ENCODE measurements around the gene STK4.

DNA sequence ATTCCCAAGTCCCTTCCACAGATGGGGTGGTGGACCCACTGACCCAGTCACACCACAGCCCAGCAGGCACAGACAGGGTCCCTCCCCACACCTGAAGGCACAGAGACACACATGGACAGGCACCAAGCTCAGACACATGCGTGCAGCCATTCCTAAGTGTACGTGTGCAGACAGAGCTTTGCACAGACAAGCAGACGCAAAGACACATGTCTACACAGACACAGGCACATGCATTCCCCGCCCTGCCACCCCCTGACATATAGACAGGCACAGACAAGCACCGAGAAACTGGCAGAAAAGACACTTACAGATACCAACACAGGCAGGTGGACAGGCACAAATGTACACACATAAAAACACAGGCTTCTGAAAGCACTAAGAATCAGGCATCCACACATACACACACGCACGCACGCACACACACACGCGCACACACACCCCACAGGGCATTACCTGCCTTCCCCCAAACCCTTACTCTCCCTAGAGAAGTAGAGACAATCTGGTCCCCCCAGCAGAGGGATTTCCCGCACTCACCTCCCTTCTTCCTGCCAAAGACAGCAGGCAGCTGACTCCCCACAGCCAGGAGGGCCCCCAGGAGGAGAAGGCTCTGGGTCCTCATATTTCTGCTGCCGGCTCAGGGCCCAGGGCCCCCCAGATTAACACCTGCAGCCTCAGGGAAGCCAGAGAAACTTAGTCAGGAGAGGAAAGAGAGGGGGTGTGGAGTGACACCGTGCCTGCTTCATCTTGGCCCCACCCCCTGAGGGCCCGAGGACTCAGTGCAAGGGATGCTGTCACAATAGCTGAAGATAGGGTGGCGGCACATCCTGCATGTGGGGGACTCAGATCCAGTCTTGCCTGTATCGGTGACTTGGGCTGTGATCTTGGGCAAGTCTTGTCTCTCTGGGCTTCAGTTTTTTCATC is 148.4 kb downstream of the STK4 start, which contains the start of gene WFDC5:
- no peak for TF ChIP-seq POLR2A (IDR thresholded peaks at IDR 0.05; ENCODE audit: extremely low read depth, insufficient read length)
- TF ChIP-seq, protein P1, sequence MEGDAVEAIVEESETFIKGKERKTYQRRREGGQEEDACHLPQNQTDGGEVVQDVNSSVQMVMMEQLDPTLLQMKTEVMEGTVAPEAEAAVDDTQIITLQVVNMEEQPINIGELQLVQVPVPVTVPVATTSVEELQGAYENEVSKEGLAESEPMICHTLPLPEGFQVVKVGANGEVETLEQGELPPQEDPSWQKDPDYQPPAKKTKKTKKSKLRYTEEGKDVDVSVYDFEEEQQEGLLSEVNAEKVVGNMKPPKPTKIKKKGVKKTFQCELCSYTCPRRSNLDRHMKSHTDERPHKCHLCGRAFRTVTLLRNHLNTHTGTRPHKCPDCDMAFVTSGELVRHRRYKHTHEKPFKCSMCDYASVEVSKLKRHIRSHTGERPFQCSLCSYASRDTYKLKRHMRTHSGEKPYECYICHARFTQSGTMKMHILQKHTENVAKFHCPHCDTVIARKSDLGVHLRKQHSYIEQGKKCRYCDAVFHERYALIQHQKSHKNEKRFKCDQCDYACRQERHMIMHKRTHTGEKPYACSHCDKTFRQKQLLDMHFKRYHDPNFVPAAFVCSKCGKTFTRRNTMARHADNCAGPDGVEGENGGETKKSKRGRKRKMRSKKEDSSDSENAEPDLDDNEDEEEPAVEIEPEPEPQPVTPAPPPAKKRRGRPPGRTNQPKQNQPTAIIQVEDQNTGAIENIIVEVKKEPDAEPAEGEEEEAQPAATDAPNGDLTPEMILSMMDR (IDR thresholded peaks at IDR 0.05; ENCODE audit: low read depth, low read length), result no peak
- TF ChIP-seq MYC (IDR thresholded peaks at IDR 0.05; ENCODE audit: low read depth, low read length), result no peak
- TF ChIP-seq, protein P2, sequence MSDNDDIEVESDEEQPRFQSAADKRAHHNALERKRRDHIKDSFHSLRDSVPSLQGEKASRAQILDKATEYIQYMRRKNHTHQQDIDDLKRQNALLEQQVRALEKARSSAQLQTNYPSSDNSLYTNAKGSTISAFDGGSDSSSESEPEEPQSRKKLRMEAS (IDR thresholded peaks at IDR 0.05; ENCODE audit: low read depth, low read length), result no peak

All from NB4 (cell line).